Stomach (tissue), 9 donors: Measurements from ENCODE around the gene VPS13D. TPM values are rescaled to one million over a fixed set of nuclear protein-coding genes. Genes with fewer than 3 reads are reported as not detected.
A peak's percentile ranks its signal among the peaks of the same experiment; 100 is the strongest.

Experiments used
- DNase-seq, 2 donors: peaks; one replicate each; pipeline versions ENCODE4 v3.0.0 to v3.0.0-alpha.2; 2013 to 2019
- H3K27ac ChIP-seq, 5 donors: fragments of 200-600 bp in 4 of 5; sonication (generic) in 4 of 5; one replicate each; pipeline ENCODE4 v1.5.1; 2013 to 2019; ENCODE audit warnings: mild to moderate bottlenecking in 1 of 5, moderate library complexity in 1 of 5
- H3K27me3 ChIP-seq, 3 donors: fragments of 200-600 bp; sonication (generic); one replicate each; pipeline ENCODE4 v1.5.1; 2017 to 2019; ENCODE audit warnings: mixed run types in 1 of 3
- H3K36me3 ChIP-seq, 4 donors: fragments of 200-600 bp; sonication (generic); 1 replicate in 3 of 4; 2 replicates in 1 of 4; pipeline ENCODE4 v1.5.1; 2016 to 2019
- H3K4me1 ChIP-seq, 4 donors: fragments of 200-600 bp; sonication (generic); one replicate each; pipeline ENCODE4 v1.5.1; 2016 to 2019
- H3K4me3 ChIP-seq, 4 donors: fragments of 200-600 bp; sonication (generic) in 3 of 4; one replicate each; pipeline ENCODE4 v1.5.1; 2016 to 2019; ENCODE audit warnings: mild to moderate bottlenecking in 1 of 4
- H3K9me3 ChIP-seq, 4 donors: fragments of 200-600 bp; sonication (generic); one replicate each; pipeline ENCODE4 v1.5.1; 2016 to 2019
- CTCF ChIP-seq, 7 experiments: fragments of 450-650 bp in 4 of 7; fragments of 200-600 bp in 3 of 7; sonication (generic) in 3 of 7; IDR thresholded peaks; one replicate each; pipeline ENCODE4 v1.5.1; 2016 to 2019; ENCODE audit warnings: antibody characterized with exemption in 7 of 7, control low read depth in 2 of 7, mild to moderate bottlenecking in 1 of 7
- EP300 ChIP-seq: sonication (generic); formaldehyde crosslinking; IDR thresholded peaks from one replicate; pipeline ENCODE4 v1.6.1; 2017; ENCODE audit warnings: antibody characterized with exemption
- POLR2A ChIP-seq, 4 donors: fragments of 450-650 bp; IDR thresholded peaks; one replicate each; pipeline ENCODE4 v1.6.1; 2016; ENCODE audit warnings: antibody characterized with exemption in 4 of 4, control low read depth in 2 of 4, mild to moderate bottlenecking in 1 of 4, moderate library complexity in 1 of 4
- POLR2AphosphoS5 ChIP-seq, 3 donors: sonication (generic); formaldehyde crosslinking; IDR thresholded peaks; one replicate each; pipeline ENCODE4 v1.6.1; 2016; ENCODE audit warnings: antibody characterized with exemption in 3 of 3
- WGBS, 5 donors: extraction: QIAGEN DNeasy Blood & Tissue Kit in 3 of 5; methylation state at CpG; one replicate each; pipeline versions ENCODE4 v1.1.5 to v1.1.7; 2013 to 2018; 5-methylcytosine and 5-hydroxymethylcytosine counted together
- intact Hi-C: fragments of 100-400 bp; cut with DNase I; formaldehyde crosslinking; loops from one replicate; pipeline ENCODE4 v1.15.1; 2023; ENCODE audit warnings: low total_unique reads
- polyA plus RNA-seq, 3 donors: library from polyadenylated mRNA; stranded (reverse); fragments of 200-250 nt; gene quantifications; one replicate each; pipeline ENCODE4 v1.2.3, GENCODE V29; 2013
- total RNA-seq, 5 donors: library from RNA; depleted of rRNA; stranded (reverse); fragments of >200 nt; gene quantifications; one replicate each; pipeline versions ENCODE4 v1.1.0 to v1.2.3, GENCODE V29; 2014 to 2016
- donor health status: healthy with polysubstance abuse.
- donor health status: Bipolar disorder and iron deficiency.
- donor health status: healthy.

The VPS13D gene
- total and polyA plus RNA-seq, 8 donors, result 6.7 to 106 (median 66.5) TPM

GRCh38 chr1:12372761-12373160 is 142.9 kb downstream of the VPS13D start:
- intact Hi-C loops, result no loop called here
- WGBS, 5 donors, result 68 to 82% (median 80%) methylated on average over 3 of the region's 3 CpGs
- Histone ChIP-seq H3K4me3 (no peak overlapping the region), H3K27ac (no peak overlapping the region), H3K27me3 (no peaks in the 10 kb centered on the region), H3K9me3 (no peaks in the 10 kb centered on the region), H3K4me1 (peaks cover 5 to 18% (median 12%) of the 10 kb centered on the region in 4 donors), H3K36me3 (peaks cover 24 to 72% (median 66%) of the 10 kb centered on the region in 4 donors)
- TF ChIP-seq POLR2AphosphoS5 (IDR thresholded peaks at IDR 0.05) (no peak), EP300 (no peak), POLR2A (IDR thresholded peaks at IDR 0.05) (no peak), CTCF (IDR thresholded peaks at IDR 0.05) (no peak)
- peak in 1 of 2 donors; percentile 11 for DNase-seq

GRCh38 chr1:12375133-12375829 is 145.5 kb downstream of the VPS13D start:
- H3K4me1 ChIP-seq, result peaks cover 10 to 26% (median 16%) of the 10 kb centered on the region in 4 donors
- 92 to 99% (median 96%) methylated on average over 4 of the region's 4 CpGs for WGBS, 5 donors
- H3K27me3 ChIP-seq, result no peaks in the 10 kb centered on the region
- TF ChIP-seq EP300 (no peak), CTCF (IDR thresholded peaks at IDR 0.05) (no peak), POLR2AphosphoS5 (IDR thresholded peaks at IDR 0.05) (no peak), POLR2A (IDR thresholded peaks at IDR 0.05) (no peak)
- no peak for DNase-seq
- H3K9me3 ChIP-seq, result no peaks in the 10 kb centered on the region
- H3K36me3 ChIP-seq, result peaks cover 10 to 70% (median 63%) of the 10 kb centered on the region in 4 donors
- intact Hi-C loops, result no loop called here
- H3K27ac ChIP-seq, result no peak overlapping the region
- no peak overlapping the region for H3K4me3 ChIP-seq

- TF ChIP-seq CTCF (IDR thresholded peaks at IDR 0.05) (no peak), POLR2A (IDR thresholded peaks at IDR 0.05) (no peak), EP300 (no peak), POLR2AphosphoS5 (IDR thresholded peaks at IDR 0.05) (no peak)
- Histone ChIP-seq H3K9me3 (no peaks in the 10 kb centered on the region), H3K4me3 (no peak overlapping the region), H3K4me1 (peaks cover 12 to 37% (median 27%) of the 10 kb centered on the region in 4 donors), H3K27me3 (no peaks in the 10 kb centered on the region), H3K27ac (peak overlapping the region in 4 of 5 donors; percentile 1 to 60 (median 33)), H3K36me3 (peaks cover 10 to 62% (median 57%) of the 10 kb centered on the region in 4 donors)
- DNase-seq, result peak in 1 of 2 donors; percentile 22
- intact Hi-C loops, result no loop called here
- 33 to 46% (median 43%) methylated on average over 6 of the region's 6 CpGs for WGBS, 5 donors
Measured at GRCh38 chr1:12376236-12377045, 146.6 kb downstream of the VPS13D start.
